ENCODE measurements around the gene PTBP1.
A peak's percentile ranks its signal among the peaks of the same experiment; 100 is the strongest.

Gene PTBP1

GRCh38 chr19:821231-821824 is 24.1 kb downstream of the PTBP1 start:
- DNase-seq (ENCODE audit: low read depth) = no peak
- TF ChIP-seq, protein P1, sequence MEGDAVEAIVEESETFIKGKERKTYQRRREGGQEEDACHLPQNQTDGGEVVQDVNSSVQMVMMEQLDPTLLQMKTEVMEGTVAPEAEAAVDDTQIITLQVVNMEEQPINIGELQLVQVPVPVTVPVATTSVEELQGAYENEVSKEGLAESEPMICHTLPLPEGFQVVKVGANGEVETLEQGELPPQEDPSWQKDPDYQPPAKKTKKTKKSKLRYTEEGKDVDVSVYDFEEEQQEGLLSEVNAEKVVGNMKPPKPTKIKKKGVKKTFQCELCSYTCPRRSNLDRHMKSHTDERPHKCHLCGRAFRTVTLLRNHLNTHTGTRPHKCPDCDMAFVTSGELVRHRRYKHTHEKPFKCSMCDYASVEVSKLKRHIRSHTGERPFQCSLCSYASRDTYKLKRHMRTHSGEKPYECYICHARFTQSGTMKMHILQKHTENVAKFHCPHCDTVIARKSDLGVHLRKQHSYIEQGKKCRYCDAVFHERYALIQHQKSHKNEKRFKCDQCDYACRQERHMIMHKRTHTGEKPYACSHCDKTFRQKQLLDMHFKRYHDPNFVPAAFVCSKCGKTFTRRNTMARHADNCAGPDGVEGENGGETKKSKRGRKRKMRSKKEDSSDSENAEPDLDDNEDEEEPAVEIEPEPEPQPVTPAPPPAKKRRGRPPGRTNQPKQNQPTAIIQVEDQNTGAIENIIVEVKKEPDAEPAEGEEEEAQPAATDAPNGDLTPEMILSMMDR (conservative IDR thresholded peaks at IDR 0.05; ENCODE audit: low read depth, low read length) = no peak
- H3K4me3 ChIP-seq (ENCODE audit: low read length) = peak overlapping the region; percentile 24

DNA sequence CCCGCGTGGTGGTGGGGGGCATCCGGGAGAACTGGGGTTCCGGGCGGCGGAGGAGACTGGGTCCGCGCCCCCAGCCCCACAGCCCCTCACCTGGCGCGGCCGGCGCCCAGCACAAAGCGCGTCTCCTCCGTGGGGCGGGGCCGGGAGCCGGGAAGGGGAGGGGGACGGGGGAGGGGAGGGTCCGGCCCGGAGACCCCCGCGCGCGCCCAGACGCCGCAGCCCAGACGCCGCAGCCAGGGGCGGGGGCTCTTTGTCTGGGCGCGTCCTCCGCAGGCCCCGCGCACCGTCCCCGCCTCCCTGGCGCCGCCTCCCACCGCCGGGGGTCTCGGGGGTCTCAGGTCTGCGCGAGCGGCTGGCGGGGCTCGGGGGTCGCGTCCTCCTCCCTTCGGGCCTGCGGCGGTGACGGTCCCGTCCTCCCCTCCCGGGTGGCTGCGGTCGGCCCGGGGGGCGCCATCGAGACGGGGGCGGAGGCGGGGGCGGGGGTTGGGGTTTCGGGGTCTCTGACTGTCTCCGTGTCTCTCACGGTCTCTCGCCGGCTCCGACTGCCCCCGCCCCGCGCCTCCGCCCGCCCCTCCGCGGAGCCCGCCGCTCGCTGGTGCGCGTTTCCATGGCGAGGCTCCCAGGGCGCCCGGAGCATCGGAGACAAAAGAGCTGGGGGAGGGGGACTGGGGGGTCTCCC is 24.7 kb downstream of the PTBP1 start, which contains the start of gene PLPPR3:
TSS of gene PLPPR3 (minus strand) at position 131 of the 679 bp plus-strand sequence. CDS start 396 bp downstream, outside the sequence.
- TF ChIP-seq, protein P1 (conservative IDR thresholded peaks at IDR 0.05; ENCODE audit: low read depth, low read length) = no peak
- H3K4me3 ChIP-seq (ENCODE audit: low read length) = peak within 1 kb of the TSS; percentile 24
- no peak for DNase-seq (ENCODE audit: low read depth)

DNA sequence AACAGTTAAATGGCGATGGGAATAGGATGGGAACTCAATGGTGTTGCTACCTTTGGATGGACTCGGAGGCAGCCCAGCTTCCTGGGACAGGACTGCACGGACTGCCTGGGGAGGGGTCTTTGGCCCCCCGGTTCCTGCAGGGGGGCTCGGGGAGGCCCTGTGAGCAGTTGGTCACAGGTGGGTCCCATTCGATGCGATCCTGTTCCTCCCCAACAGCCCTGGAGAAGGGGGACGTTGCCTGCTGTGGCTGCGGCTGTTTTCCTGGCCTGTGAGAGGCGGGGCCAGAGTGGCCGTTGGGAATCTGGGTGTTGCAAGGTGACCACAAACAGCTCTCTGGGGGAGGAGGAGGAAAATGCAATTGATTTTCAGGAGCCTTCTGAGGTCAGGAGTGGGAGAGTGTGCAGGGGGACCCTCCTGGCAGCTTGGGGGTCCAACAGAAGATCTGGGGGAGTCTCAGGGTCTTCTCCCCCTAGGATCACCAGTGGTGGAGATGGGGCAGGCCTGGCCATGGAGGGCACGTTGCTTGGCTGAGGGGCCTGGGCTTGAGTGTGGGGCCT is 26.4 kb downstream of the PTBP1 start:
- TF ChIP-seq, protein P1 (conservative IDR thresholded peaks at IDR 0.05; ENCODE audit: low read depth, low read length) = no peak
- no peak overlapping the region for H3K4me3 ChIP-seq (ENCODE audit: low read length)
- no peak for DNase-seq (ENCODE audit: low read depth)

DNA sequence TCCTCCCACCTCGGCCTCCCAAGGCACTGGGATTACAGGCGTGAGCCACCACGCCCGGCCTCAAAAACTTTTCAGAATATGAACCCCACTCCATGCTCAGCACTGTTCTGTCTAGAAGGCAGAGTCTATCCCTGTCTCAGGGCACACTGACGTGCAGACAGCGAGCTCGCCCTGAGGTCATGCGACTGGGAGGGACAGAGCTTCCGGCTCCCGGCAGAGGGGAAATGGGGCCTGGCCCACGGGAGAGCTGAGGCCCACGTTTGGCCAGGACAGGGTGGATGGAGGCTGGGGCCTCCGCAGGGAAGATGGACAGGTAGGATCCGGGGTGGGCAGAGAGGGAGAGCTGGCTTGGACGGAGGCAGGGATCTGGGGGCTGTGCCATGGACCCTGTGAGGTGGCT is 27.6 kb downstream of the PTBP1 start:
- DNase-seq (ENCODE audit: low read depth) = no peak
- no peak overlapping the region for H3K4me3 ChIP-seq (ENCODE audit: low read length)
- TF ChIP-seq, protein P1 (conservative IDR thresholded peaks at IDR 0.05; ENCODE audit: low read depth, low read length) = no peak

DNA sequence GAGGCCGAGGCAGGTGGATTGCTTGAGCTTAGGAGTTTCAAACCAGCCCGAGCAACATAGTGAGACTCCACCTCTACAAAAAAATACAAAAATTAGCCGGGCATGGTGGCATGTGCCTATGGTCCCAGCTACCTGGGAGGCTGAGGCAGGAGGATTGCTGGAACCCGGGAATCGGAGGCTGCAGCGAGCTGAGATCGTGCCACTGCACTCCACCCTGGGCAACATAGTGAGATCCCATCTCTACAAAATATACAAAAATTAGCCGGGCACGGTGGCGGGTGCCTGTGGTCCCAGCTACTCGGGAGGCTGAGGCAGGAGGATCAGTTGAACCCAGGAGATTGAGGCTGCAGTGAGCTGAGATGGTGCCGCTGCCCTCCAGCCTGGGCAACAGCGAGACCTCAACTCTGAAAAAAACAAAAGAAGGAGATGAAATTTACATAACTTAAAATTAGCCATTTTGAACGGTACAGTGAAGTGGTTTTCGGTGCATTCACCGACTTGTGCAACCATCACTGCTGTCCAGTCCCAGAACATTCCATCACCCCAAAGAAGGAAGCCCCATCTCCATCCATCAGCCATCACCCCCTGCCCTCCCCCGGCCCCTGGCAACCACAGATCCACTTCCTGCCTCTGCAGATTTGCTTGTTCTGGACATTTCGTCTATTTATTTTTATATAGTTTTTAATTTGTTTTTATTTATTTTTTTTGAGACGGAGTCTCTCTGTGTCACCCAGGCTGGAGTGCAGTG is 28.8 kb downstream of the PTBP1 start:
- no peak overlapping the region for H3K4me3 ChIP-seq (ENCODE audit: low read length)
- TF ChIP-seq, protein P1 (conservative IDR thresholded peaks at IDR 0.05; ENCODE audit: low read depth, low read length) = no peak
- DNase-seq (ENCODE audit: low read depth) = no peak

DNA sequence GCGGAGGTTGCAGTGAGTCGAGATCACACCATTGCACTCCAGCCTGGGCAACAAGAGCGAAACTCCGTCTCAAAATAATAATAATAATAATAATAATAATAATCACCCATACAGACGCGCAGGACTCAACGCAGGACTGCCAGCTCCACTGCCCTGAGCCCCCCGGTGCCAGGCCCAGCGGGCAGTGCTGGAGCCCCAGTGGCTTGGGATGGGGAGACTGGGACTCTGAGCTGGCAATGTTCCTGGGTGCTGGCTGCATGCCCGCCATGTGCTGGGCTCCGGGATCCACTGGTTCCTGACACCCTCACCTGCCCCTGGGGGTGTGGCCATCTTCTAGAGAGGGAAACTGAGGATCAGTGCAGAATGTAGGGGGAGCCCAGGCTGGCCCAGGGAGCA is 30.1 kb downstream of the PTBP1 start:
- no peak for DNase-seq (ENCODE audit: low read depth)
- no peak overlapping the region for H3K4me3 ChIP-seq (ENCODE audit: low read length)
- TF ChIP-seq, protein P1 (conservative IDR thresholded peaks at IDR 0.05; ENCODE audit: low read depth, low read length) = no peak
